GM15510 (cell line): ENCODE data around the gene LRRC23.
A peak's percentile ranks its signal among the peaks of the same experiment; 100 is the strongest.

Source experiments
- POLR2A ChIP-seq: IDR thresholded peaks from 3 replicates; pipeline ENCODE4 v1.6.1; 2011; ENCODE audit warnings: borderline replicate concordance; ENCODE audit not compliant: insufficient read length; ENCODE audit errors: extremely low read depth

Gene LRRC23

GRCh38 chr12:6944381-6945186, 40.0 kb downstream of the LRRC23 start:
- TF ChIP-seq POLR2A = no peak

GRCh38 chr12:6945613-6946012, 41.0 kb downstream of the LRRC23 start:
- no peak for TF ChIP-seq POLR2A

- TF ChIP-seq POLR2A = peak; percentile 55
Measured at GRCh38 chr12:6946033-6946919, 41.7 kb downstream of the LRRC23 start.

GRCh38 chr12:6946920-6947374, 42.3 kb downstream of the LRRC23 start:
- TF ChIP-seq POLR2A = no peak

GRCh38 chr12:6947615-6948014, 43.0 kb downstream of the LRRC23 start:
- TF ChIP-seq POLR2A = no peak

GRCh38 chr12:6948873-6949594, 44.4 kb downstream of the LRRC23 start:
- peak; percentile 33 for TF ChIP-seq POLR2A

GRCh38 chr12:6950401-6950801, 45.8 kb downstream of the LRRC23 start:
- no peak for TF ChIP-seq POLR2A

GRCh38 chr12:6950811-6951540, 46.4 kb downstream of the LRRC23 start, which contains the start of gene PTPN6:
Gene PTPN6 (plus strand): TSS chr12:6951356. CDS start chr12:6951513, 157 bp downstream.
- peak; percentile 96 for TF ChIP-seq POLR2A

- TF ChIP-seq POLR2A = no peak
Measured at GRCh38 chr12:6951551-6952120, 47.0 kb downstream of the LRRC23 start.

GRCh38 chr12:6952121-6952862, 47.7 kb downstream of the LRRC23 start:
- TF ChIP-seq POLR2A = peak; percentile 37

- TF ChIP-seq POLR2A = no peak
Measured at GRCh38 chr12:6952863-6953441, 48.3 kb downstream of the LRRC23 start.

GRCh38 chr12:6953442-6954315, 49.1 kb downstream of the LRRC23 start:
- peak; percentile 99 for TF ChIP-seq POLR2A
